Measurements from ENCODE around the gene ZC3H12C. TPM values are rescaled to one million over a fixed set of nuclear protein-coding genes. Genes with fewer than 3 reads are reported as not detected.

ZC3H12C gene
- 25.3 and 30.4 TPM in 2 replicates for total RNA-seq

GRCh38 chr11:110092515-110093406, at the start of gene ZC3H12C:
Gene ZC3H12C (plus strand): TSS chr11:110093392. CDS start chr11:110093412, 20 bp downstream.

Other genes with a start within 250 kb of the ZC3H12C start
- gene RDX, start 203.2 kb downstream of the ZC3H12C start, total RNA-seq: 80.5 and 133 TPM in 2 replicates